GM12891 (cell line): ENCODE data around the gene NGEF.

Experiments used
- POLR2A ChIP-seq: IDR thresholded peaks from 2 replicates; pipeline ENCODE4 v1.6.1; 2011; ENCODE audit warnings: low read depth, low read length, control low read depth
- POLR2AphosphoS5 ChIP-seq: IDR thresholded peaks from 2 replicates; pipeline ENCODE4 v1.6.1; 2011; ENCODE audit warnings: low read depth, low read length, control low read depth
- POU2F2 ChIP-seq: IDR thresholded peaks from 2 replicates; pipeline ENCODE4 v1.6.1; 2011; ENCODE audit warnings: low read depth, mild to moderate bottlenecking, control low read depth, low read length, moderate library complexity
- SPI1 ChIP-seq: IDR thresholded peaks from 2 replicates; pipeline ENCODE4 v1.6.1; 2011; ENCODE audit warnings: low read depth, low read length, control low read depth
- TAF1 ChIP-seq: IDR thresholded peaks from 2 replicates; pipeline ENCODE4 v1.6.1; 2011; ENCODE audit warnings: low read depth, low read length, control low read depth

DNA sequence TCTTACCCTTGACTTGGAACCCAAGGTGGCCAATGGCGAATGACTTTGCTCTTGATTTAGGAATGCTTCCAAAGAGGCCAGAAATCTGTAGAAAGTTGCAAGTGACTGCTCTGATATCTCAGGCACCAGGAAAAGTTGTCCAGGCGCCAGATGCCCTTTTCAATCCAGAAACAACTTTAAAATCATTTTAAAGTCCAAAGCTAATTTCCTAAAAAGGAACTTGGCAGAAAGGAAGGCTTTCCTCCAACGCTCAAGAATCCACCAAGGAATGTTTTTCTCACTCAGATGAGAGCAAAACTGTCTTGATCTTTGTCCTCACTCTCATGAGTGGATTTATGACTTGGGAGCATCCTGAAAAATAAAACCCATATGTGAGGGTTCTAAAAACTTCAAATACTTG is 5.3 kb downstream of the NGEF start:
- TF ChIP-seq POLR2A, result no peak
- no peak for TF ChIP-seq TAF1
- TF ChIP-seq POU2F2, result no peak
- TF ChIP-seq POLR2AphosphoS5, result no peak
- TF ChIP-seq SPI1, result no peak
